H1 (cell line): Measurements from ENCODE around the gene MCEMP1. TPM values are rescaled to one million over a fixed set of nuclear protein-coding genes. Genes with fewer than 3 reads are reported as not detected.

ENCODE experiments used
- ATF3 ChIP-seq: IDR thresholded peaks from 2 replicates; pipeline ENCODE4 v1.6.1; 2011; ENCODE audit warnings: low read depth, mild to moderate bottlenecking, low read length; ENCODE audit not compliant: insufficient read depth
- CHD2 ChIP-seq: IDR thresholded peaks from 2 replicates; pipeline ENCODE4 v1.6.1; 2012; ENCODE audit warnings: low read length, improper control_type of control experiment
- CTBP2 ChIP-seq: IDR thresholded peaks from 2 replicates; pipeline ENCODE4 v1.7.0; 2011; ENCODE audit warnings: borderline replicate concordance, mild to moderate bottlenecking, moderate library complexity, mixed read lengths, low read length; ENCODE audit not compliant: insufficient read depth, insufficient read length
- SIRT6 ChIP-seq: IDR thresholded peaks from one replicate; pipeline ENCODE4 v1.7.1; 2012; ENCODE audit warnings: low read length, inconsistent platforms
- TEAD4 ChIP-seq: IDR thresholded peaks from 2 replicates; pipeline ENCODE4 v1.6.1; 2012; ENCODE audit warnings: low read depth, low read length, inconsistent platforms, mixed read lengths
- polyA plus RNA-seq, 7 experiments: library from polyadenylated mRNA; depleted of rRNA in 3 of 7; stranded (reverse) in 5 of 7; unstranded in 2 of 7; fragments of >200 nt in 5 of 7; fragments of 200-250 nt in 2 of 7; gene quantifications; 1 replicate in 5 of 7; 2 replicates in 1 of 7; 4 replicates in 1 of 7; pipeline versions ENCODE4 v1.2.1 to v1.2.3, GENCODE V29; 2011 to 2013; ENCODE audit warnings: missing spikeins in 2 of 7, mixed read lengths in 2 of 7
- total RNA-seq: library from RNA; stranded (reverse); fragmentation: NEBNext Ultra II Directional; extraction: Animal tissue kit (Norgen Biotek cat#: 25700); gene quantifications from 2 replicates; pipeline ENCODE4 v1.2.1, GENCODE V29; 2021
- TF ChIP-seq, protein P1 (sequence below): IDR thresholded peaks from 2 replicates; pipeline ENCODE4 v1.6.1; 2012; ENCODE audit warnings: low read length, inconsistent platforms

Gene MCEMP1
- total and polyA plus RNA-seq, 2 of the 8 experiments (the other 6 are each of a cell fraction or from before 2014, with no cell fraction given), result not detected

GRCh38 chr19:7725791-7726190, 48.9 kb downstream of the MCEMP1 start (continued):
- no peak for TF ChIP-seq ATF3
- no peak for TF ChIP-seq CHD2
- TF ChIP-seq, protein P1, sequence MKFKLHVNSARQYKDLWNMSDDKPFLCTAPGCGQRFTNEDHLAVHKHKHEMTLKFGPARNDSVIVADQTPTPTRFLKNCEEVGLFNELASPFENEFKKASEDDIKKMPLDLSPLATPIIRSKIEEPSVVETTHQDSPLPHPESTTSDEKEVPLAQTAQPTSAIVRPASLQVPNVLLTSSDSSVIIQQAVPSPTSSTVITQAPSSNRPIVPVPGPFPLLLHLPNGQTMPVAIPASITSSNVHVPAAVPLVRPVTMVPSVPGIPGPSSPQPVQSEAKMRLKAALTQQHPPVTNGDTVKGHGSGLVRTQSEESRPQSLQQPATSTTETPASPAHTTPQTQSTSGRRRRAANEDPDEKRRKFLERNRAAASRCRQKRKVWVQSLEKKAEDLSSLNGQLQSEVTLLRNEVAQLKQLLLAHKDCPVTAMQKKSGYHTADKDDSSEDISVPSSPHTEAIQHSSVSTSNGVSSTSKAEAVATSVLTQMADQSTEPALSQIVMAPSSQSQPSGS, result no peak
- no peak for TF ChIP-seq SIRT6
- no peak for TF ChIP-seq TEAD4
- no peak for TF ChIP-seq CTBP2
